ENCODE measurements around the gene IL24.
"Not testable (repeated sequence)": the region's sequence is repeated elsewhere in the genome, so short reads cannot be mapped to it uniquely, and the experiment has no call there.

Gene IL24

GRCh38 chr1:206897175-206897574 lies at the start of gene IL24:
Gene IL24, plus strand, starts transcription at chr1:206897443. Its CDS starts 390 bp downstream, at chr1:206897833.
- DNase-seq: no peak

- DNase-seq: no peak
Observed at GRCh38 chr1:206847946-206848345, 49.3 kb upstream of the IL24 start.

- DNase-seq: no peak
Observed at GRCh38 chr1:206850401-206850800, 46.8 kb upstream of the IL24 start.

GRCh38 chr1:206851341-206852010 lies 45.8 kb upstream of the IL24 start:
- no peak for DNase-seq

GRCh38 chr1:206852662-206853061 lies 44.6 kb upstream of the IL24 start:
- DNase-seq: not testable (repeated sequence)

- DNase-seq: not testable (repeated sequence)
Observed at GRCh38 chr1:206853696-206854095, 43.5 kb upstream of the IL24 start.

GRCh38 chr1:206854401-206855129 lies 42.7 kb upstream of the IL24 start:
- no peak for DNase-seq

- DNase-seq: no peak
Observed at GRCh38 chr1:206855859-206856258, 41.4 kb upstream of the IL24 start.

GRCh38 chr1:206856674-206857464 lies 40.4 kb upstream of the IL24 start:
- DNase-seq: no peak

GRCh38 chr1:206859082-206859521 lies 38.1 kb upstream of the IL24 start:
- DNase-seq: no peak

GRCh38 chr1:206860165-206860564 lies 37.1 kb upstream of the IL24 start:
- DNase-seq: no peak

- peak; percentile 42 for DNase-seq
Observed at GRCh38 chr1:206863266-206863665, 34.0 kb upstream of the IL24 start.

GRCh38 chr1:206864939-206865671 lies 32.1 kb upstream of the IL24 start, which contains the start of gene IL20:
Gene IL20, plus strand, starts transcription at chr1:206865623. Its CDS starts 230 bp downstream, at chr1:206865853.
- DNase-seq: peak; percentile 66

- DNase-seq: no peak
Observed at GRCh38 chr1:206866062-206866461, 31.2 kb upstream of the IL24 start.

- no peak for DNase-seq
Observed at GRCh38 chr1:206867239-206867638, 30.0 kb upstream of the IL24 start.

GRCh38 chr1:206867716-206868115 lies 29.5 kb upstream of the IL24 start:
- no peak for DNase-seq

GRCh38 chr1:206868264-206868663 lies 29.0 kb upstream of the IL24 start:
- no peak for DNase-seq

GRCh38 chr1:206872139-206872538 lies 25.1 kb upstream of the IL24 start:
- no peak for DNase-seq

- no peak for DNase-seq
Observed at GRCh38 chr1:206873603-206874188, 23.5 kb upstream of the IL24 start.

GRCh38 chr1:206875752-206876377 lies 21.4 kb upstream of the IL24 start:
- DNase-seq: no peak

GRCh38 chr1:206878456-206878855 lies 18.8 kb upstream of the IL24 start:
- DNase-seq: no peak

- no peak for DNase-seq
Observed at GRCh38 chr1:206880314-206880713, 16.9 kb upstream of the IL24 start.

Data from NCI-H146 (cell line).